Activated CD4-positive, alpha-beta T cell treated with anti-CD3 and anti-CD28 coated beads, Interleukin-2, amount 50 U/mL, for 16 hours (primary cell): ENCODE measurements around the gene ASIP.
"Not testable (repeated sequence)": the region's sequence is repeated elsewhere in the genome, so short reads cannot be mapped to it uniquely, and the experiment has no call there.

ENCODE experiments used
- DNase-seq: peaks from one replicate; pipeline ENCODE4 v3.0.0-alpha.2; 2020

The ASIP gene, protein sequence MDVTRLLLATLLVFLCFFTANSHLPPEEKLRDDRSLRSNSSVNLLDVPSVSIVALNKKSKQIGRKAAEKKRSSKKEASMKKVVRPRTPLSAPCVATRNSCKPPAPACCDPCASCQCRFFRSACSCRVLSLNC

DNA sequence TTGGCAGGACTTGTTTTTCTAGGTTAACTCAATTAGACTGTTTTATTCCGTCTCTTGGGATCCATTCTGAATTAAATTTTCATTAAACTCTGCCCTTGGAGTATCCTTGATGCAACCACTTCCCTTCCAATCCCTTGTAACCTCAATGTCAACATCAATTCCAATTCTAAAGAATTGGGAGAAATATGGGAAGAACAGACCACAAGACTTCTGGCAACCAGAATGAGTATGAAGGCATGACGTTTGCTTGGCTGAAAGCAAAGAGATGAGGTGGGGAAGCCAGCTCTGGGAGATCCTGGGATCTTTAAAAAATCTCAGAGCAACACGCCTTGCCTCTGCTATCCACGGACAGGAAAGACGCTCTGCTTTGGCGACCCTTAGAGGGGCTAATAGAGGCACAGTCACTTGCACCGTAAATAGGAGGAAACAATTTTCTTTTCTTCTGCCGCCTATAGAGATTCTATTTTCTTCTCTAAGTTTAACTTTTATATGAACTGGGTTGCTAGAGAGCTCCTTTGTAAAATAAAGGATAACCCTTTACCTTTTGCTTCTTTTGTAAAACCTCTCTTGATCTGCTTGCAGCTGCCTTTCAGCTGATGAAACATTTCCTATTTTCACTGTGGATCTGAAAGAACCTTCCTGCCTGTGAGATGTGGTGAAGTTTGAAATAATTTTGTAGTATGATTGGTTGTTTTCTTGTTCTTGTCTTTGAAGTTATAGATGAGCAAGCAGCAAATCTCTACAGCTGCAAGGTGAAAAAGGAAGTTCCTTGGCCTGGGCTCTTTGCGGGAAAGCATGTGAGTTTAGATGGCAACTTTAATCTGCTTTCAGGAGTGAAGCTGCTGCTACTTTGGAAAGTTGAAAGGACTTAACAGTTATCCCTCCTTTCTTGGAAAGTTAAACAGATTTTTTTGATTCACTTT lies at the start of gene ASIP:
Gene ASIP, plus strand, starts transcription at position 731 of the 923 bp plus-strand sequence. CDS start 18,952 bp downstream, outside the sequence.
- peak; percentile 2 for DNase-seq

DNA sequence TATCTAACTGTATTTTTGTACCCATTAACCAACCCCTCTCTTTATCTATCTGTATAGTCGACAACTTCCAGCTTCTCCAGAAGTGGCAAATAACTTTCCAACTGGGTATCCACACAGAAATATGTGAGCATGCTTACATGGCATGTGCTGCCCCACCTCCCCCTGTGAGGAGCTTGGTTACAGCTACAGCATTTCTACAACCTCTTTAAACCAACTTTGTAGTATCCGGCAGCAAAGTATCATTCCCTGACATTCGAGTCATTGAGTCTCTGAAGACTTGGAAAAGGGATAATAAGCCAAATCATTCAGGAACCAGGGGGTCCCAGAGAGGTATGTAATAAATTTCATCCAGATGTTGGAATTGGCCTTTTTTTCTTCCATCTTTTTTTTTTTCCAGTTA lies 48.2 kb upstream of the ASIP start:
- DNase-seq = no peak

DNA sequence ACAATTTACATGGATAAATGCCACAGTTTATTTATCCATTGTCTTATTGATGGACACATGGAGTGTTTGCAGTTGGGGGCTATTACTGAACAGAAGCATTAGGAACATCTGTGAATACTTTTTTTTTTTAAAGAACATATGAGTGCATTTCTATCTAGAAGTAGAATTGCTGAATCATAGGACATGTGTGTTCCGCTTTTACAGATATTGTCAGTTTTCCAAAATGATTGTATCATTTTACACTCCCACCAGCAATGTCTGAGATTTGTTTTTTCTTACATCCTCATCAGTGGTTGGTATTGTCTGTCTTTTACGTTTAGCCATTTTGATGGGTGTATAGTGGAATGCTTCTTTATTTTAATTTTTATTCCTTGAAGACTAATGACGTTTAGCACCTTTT lies 42.0 kb upstream of the ASIP start:
- no peak for DNase-seq

DNA sequence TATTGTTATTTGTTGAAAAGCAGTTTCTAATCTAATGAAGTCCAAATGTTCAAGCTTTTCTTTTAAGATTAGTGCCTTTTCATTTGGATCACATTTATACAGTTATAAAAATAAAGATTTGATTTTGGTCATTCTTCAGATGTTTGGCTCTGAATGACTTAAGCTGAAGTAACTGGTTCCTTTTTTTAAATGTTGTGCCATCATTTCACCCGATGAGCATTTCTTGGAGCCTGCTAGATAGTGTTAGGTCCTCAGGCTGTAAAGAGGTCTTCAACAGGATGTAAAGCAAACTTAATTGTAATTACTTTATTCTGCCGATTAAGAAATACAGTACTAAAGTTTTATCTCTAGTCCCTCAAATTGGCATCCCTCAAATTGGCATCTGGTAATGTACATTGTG lies 41.2 kb upstream of the ASIP start:
- no peak for DNase-seq

DNA sequence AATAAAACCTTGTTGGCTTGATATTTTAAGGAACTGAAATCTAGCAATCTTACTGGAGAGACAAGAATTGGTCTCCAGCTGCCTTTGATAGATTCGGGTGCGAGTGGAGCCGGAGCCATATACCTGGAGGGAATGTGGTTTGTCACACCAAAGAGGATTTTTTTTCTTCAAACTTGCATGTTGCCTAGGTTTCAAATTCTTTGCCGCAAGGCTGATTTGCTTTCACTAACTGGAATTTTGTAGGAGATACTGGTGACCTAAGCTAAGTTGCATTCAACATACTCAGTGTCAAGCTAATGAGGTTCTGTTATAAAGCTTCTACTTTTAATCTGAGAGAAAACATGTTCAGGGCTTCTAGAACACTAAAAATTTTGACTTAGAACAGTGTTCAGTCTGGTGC lies 39.7 kb upstream of the ASIP start:
- no peak for DNase-seq

DNA sequence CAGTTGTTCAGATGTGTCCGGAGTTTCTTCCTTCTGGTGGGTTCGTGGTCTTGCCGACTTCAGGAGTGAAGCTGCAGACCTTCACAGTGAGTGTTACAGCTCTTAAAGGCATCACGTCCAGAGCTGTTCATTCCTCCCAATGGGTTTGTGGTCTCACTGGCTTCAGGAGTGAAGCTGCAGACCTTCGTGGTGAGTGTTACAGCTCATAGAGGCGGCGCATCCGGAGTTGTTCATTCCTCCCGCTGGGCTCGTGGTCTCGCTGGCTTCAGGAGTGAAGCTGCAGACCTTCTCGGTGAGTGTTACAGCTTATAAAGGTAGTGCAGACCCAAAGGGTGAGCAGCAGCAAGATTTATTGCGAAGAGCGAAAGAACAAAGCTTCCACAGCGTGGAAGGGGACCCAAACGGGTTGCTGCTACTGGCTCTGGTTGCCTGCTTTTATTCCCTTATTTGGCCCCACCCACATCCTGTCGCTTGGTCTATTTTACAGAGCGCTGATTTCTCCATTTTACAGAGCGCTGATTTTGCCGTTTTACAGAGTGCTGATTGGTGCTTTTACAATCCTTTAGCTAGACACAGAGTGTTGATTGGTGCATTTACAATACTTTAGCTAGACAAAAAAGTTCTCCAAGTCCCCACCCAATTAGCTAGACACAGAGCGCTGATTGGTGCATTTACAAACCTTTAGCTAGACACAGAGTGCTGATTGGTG lies 35.9 kb upstream of the ASIP start:
- DNase-seq = not testable (repeated sequence)

DNA sequence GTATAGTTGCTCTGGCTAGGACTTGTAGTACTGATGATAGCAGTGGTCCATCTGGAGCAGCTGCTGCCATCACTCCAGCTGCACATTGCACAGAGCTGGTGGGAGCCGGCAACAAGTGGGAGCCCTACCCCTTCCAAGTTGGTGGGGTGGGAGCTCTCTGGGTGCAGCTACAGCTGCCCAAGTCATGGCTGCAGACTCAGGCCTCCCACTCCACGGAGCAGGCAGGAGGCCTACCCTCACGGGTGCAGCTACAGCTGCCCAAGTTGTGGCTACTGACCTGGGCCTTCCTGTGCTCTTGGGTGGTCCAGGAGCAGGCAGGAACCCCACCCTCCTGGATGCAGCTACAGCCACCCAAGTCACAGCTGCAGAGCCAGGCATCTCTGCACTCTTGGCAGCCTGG lies 32.1 kb upstream of the ASIP start:
- no peak for DNase-seq

DNA sequence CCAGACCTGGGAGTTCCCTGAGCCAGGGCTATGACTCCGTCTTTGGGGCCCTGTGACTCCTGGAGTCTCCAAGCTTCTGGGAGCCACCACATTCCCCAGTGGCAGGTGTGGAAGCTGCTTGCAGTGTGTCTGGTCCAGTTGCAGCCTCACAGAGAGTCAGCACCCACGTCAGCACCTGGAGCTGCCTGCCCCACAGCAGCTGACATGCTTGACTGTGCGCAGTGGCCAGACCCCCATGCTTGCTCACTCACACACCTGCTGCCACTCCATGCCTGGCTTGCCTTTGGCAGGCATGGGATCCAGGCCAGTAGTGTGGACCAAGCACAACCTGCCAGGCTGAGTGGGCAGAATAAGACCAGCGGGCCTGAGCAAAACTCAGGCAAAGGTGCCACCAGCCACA lies 31.0 kb upstream of the ASIP start:
- no peak for DNase-seq

DNA sequence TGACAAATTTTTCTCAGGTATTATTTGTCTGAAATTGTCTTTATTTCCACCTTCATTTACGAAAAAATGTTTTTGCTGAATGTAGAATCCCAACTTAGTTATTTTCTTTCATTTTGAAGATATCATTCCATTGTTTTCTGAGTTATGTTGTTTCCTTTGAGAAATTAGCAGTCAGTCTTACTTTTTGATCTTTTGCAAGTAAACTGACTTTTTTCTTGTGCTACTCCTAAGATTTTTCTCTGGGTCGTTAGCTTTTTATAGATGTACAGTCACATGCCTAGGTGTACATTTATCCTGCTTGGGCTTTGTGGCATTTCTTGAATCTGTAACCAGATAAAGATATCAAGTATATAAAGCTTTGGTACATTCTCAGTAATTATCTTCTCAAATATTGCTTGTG lies 29.6 kb upstream of the ASIP start:
- DNase-seq = no peak

DNA sequence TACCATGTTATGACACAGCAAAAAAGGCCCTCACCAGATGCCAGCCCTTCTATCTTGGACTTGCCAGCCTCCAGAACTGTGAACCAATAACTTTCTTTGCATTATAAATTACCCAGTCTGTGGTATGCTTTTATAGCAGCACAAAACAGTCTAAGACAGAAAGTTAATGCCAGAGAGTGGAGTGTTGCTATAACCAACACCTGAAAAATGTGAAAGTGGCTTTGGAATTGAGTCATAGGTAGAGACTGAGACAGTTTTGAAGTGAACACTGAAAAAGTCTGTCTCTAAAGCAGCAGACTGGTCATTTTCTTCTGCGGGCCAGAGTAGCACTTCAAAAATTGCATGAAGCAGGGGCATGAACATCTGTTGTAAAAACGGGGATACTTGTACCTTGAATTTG lies 28.0 kb upstream of the ASIP start:
- DNase-seq = no peak

DNA sequence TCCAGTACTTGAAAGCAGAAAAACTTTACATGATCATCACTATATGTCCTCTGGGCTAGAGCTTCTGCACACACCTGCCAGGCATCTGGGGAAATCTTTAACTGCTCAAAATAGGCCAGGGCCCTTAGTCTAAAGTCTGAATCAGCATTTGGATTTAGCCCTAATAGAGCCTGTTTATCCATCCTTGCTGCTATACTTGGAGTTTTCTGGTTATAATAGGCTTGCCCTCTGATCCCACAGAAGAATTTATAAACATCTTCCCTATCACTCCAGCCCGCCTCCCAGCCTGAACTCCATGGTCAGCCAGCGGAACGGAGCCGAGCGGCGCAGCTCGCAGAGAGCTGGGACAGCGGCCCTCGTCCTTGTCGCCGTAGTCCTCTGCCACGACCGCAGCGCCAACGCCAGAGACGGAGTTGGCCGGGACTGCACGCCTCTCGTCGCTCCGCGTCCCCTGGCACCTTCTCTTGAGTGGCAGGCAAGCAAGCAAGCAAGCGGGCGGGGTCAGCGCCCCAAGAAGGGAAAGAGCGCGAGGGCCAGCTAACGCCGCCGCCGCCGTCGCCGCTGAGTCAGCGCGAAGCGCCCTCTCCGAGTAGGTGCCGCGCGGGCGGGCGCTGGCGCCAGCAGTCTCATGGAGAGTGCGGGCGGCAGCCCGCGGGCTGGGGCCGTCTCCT lies 25.4 kb upstream of the ASIP start:
- peak; percentile 53 for DNase-seq

DNA sequence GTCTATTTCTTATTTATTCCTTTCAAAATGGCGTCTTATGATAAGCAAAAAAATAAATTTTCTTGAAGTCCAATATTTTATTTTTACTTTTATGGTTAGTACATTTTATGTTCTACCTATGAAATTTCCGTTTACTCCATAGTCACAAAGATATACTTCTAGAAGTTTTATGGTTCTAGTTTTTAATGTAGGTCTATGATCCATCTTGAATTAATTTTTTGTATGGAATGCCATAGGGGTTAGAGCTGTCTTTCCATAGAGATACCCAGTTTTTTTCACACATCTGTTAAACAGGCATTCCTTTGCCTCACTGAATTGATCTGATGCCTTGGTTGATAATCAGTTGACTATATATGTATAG lies 24.9 kb upstream of the ASIP start:
- no peak for DNase-seq

DNA sequence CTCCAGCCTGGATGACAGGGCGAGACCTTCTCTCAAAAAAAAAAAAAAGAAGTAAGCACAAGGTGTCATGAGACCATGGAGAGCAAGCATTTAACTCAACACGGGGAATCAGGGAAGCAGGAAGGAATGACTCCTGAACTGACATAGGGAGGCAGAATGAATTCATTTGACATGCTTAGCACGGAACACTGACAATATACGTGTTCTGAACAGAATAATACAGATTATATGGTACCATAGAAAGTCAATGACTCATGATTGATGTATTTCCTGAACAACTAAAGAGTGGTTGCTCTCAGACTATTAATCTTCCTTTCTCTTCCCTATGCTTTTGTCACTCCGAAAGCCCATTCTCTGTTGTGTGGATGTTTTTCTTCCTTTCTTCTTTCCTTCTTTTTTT lies 20.7 kb upstream of the ASIP start:
- DNase-seq = no peak

DNA sequence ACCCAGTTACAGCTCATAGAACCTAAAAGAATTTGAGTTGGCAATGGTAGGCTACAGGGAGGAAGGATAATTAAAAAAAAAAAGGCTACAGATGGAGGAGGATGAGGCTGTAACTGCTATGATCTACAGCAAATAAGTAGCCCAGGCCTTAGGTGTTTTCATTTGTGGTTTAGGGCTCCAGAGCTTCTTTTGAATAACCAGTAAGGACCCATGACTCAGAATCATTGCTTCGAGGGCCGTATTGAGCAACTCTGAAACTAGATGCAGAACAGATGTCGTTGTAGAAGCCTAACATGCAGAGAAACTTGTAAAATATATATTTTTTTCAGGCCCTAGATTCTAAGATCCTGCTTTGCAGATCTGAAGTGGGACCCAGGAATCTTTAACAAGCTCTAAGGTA lies 19.0 kb upstream of the ASIP start:
- peak; percentile 76 for DNase-seq

DNA sequence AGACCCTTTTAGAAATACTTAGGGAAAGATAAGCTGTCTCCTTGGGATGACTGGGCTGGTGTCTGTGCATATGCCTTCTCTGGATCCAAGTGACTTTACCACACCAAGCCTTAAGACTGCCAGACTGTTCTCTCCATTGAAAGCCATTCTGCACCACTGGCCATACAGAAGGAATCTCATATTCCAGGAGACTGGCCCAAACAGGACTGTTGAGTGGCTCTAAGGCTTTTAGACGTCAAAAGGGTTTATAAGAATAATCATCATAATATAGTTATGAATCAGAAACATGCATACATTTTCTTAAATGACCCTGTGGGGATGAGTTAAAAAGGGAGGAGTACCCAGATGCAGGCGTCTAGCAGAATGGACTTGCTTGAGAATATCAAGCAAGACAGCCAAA lies 17.0 kb upstream of the ASIP start:
- DNase-seq = not testable (repeated sequence)

DNA sequence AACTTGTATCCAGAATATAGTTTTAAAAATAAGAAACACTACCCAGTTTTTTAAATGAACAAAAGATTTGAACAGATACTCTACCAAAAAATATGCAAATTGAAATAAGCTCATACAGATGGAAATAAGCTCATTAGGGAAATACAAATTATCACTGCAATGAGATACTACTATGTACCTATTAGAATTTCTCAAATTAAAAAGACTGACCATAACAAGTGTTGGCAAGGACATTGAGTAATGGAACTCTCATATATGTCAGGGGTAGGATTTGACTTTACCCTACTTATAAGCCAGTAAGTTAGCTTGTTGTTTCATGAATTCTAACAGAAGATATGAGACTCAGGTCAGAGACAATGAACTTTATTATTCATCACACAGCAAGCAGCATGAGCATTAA lies 9.6 kb upstream of the ASIP start:
- no peak for DNase-seq

DNA sequence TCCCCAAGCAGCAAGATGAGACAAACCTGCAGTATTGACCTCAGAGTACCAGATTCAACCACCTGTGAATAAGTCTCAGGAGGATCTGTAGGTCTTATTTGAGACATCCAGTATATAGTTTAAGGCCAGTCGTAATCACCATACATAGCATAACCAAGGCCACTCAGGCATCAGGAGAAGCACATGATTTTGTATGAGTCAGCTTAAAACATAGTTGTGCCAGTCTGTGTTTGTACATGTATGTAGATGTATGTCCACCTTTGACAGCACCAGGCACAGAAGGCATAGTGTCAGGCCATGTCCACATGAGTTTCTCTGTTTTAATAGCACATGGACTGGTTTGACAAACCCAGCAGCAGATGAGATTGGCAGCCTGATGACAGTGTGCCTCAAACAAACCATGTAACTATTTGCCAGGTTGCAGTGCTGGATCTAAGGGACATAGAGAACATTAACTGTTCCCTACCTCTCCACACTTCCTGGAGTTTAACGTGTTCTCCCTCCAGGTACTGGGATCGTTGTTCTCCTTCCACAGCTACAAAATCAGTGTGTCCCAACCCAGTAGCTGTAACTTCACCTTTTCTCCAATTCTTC lies 8.6 kb upstream of the ASIP start:
- no peak for DNase-seq

DNA sequence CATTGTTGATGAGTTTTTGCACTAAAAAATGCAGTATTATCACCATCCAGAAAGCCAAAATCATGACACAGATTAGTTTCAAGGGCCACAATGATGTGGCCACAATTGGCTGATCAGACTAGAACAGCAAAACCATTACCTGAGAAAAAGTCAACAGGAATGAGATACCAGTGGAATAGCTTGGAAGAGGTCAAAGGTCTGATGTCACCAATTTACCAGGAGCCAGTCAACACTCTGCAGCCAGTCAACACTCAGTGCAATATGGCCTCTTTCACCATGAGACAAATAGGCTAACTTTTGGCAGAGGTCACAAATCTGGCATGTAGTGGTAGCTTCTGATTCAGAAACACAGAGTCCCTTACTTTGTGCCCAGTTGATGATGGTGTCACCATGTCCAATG lies 7.5 kb upstream of the ASIP start:
- DNase-seq = no peak

DNA sequence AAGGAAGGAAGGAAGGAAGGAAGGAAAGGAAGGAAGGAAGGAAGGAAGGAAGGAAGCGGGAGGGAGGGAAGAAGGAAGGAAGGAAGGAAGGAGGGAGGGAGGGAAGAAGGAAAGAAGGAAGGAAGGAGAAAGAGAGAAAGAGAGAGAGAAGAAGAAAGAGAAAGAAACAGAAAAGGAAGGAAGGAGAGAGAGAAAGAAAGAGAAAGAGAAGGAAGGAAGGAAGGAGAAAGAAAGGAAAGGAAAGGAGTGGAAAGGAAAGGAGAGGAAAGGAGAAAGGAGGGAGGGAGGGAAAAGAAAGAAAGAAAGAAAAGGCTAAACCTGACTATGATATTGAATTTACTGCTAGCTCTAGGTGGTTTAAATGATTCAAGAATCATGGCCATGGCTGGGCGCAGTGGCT lies 5.3 kb upstream of the ASIP start:
- DNase-seq = no peak

DNA sequence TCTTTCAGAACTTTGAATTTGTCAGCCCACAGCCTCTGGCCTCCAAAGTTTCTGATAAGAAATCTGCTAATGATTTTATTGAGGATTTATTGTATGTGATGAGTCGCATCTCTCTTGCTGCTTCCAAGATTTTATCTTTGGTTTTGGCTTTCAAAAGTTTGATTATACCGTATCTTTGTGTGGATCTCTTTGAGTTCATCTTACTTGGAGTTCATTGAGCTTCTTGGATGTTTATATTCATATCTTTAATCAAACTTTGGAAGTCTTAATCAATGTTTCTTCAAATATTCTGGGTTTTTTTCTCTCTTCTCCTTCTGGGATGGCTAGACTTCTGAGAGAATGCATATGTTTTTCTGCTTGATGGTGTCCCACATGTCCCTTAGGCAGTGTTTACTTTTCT lies 3.3 kb upstream of the ASIP start:
- no peak for DNase-seq

DNA sequence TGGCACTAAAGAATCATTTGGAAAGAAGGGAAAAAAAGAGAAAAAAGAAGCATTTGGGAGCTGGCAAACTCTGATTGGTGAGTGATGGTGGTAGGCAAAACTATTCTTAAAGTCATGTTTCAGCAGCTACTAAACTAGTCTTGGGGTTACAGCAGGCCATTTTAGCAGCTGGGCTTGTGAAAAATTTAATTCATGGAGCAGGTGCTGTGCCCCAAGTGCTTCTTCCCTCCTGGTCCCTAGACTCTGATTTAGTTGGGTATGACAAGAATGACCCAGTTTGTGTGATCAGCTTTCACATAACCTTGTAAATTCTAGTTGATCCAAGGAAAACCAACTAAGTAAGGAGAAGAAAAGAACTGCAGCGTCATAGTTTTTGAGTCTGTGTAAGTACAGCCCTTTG lies 1.1 kb upstream of the ASIP start:
- DNase-seq = no peak

DNA sequence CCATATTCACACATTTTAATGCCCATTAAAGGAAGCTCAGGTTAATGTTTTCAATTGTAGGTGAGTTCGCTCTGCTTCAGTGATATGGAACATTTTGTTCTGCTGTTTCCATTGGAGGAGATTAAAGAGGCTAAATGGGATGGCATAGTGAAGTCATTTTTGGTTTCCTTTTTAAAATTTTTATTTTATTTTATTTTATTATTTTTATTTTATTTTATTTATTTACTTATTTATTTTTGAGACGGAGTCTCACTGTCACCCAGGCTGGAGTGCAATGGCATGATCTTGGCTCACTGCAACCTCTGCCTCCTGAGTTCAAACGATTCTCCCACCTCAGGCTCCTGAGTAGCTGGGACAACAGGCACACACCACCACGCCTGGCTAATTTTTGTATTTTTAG lies 792 bp downstream of the ASIP start:
- DNase-seq = not testable (repeated sequence)

DNA sequence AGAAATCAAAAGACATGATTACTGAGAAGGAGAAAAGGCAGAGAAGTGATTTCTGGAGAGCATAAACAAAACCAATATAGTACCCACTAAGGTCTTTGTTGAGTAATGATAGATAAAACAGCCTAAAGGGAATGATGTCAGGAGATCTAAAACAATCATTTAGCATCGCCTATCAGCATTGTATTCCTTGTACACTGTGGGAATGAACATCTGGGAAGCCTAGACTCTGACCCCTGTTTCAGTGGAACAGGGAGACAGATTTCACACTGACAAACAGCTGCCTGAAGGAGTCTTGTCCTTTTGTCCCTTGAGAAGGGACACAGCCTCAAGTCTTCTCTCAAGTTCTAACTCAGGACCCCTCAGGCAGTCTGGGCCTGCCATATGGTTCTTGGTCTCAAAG lies 1.7 kb downstream of the ASIP start:
- no peak for DNase-seq
